ENCODE results near the gene ACVR1B. TPM values are rescaled to one million over a fixed set of nuclear protein-coding genes. Genes with fewer than 3 reads are reported as not detected.

ACVR1B gene
- total RNA-seq, 1 donor, result 17.1 TPM

DNA sequence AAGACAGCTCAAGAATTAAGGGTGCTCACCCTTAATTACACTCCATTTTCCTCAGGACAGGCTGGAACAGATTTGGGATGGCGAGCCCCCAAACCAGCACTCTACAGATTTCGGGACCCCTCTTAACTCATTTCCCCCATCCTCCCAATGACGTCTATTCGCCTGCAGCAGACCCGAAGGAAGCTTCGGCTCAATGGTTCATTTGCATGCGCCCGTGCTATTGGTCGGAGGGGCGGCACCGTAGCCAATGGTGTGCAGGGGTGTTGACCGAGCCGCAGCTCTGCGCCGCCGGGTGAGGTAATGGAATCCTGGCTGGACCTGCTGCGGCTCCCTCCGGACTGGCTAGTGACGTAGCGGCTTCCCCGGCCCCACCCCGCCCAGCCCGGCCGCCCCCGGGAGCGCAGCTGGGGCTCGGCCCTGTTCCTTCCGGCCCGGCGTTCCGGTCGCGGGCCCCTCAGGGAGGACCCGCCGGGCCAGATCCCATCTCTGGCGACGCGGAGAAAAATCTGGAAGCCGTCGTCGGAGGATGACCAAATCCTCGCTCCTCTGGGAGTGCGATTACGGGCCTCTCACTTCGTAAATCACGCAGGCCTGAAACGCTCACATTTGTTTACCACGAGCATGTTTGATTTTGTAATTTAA lies 81.4 kb downstream of the ACVR1B start:
- TF ChIP-seq, protein P1, sequence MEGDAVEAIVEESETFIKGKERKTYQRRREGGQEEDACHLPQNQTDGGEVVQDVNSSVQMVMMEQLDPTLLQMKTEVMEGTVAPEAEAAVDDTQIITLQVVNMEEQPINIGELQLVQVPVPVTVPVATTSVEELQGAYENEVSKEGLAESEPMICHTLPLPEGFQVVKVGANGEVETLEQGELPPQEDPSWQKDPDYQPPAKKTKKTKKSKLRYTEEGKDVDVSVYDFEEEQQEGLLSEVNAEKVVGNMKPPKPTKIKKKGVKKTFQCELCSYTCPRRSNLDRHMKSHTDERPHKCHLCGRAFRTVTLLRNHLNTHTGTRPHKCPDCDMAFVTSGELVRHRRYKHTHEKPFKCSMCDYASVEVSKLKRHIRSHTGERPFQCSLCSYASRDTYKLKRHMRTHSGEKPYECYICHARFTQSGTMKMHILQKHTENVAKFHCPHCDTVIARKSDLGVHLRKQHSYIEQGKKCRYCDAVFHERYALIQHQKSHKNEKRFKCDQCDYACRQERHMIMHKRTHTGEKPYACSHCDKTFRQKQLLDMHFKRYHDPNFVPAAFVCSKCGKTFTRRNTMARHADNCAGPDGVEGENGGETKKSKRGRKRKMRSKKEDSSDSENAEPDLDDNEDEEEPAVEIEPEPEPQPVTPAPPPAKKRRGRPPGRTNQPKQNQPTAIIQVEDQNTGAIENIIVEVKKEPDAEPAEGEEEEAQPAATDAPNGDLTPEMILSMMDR (IDR thresholded peaks at IDR 0.05; ENCODE audit: insufficient read depth, low read length), result no peak
- peak; percentile 97 for DNase-seq (ENCODE audit: low read depth)
- H3K4me3 ChIP-seq (ENCODE audit: low read depth, low read length), result peak overlapping the region; percentile 54

DNA sequence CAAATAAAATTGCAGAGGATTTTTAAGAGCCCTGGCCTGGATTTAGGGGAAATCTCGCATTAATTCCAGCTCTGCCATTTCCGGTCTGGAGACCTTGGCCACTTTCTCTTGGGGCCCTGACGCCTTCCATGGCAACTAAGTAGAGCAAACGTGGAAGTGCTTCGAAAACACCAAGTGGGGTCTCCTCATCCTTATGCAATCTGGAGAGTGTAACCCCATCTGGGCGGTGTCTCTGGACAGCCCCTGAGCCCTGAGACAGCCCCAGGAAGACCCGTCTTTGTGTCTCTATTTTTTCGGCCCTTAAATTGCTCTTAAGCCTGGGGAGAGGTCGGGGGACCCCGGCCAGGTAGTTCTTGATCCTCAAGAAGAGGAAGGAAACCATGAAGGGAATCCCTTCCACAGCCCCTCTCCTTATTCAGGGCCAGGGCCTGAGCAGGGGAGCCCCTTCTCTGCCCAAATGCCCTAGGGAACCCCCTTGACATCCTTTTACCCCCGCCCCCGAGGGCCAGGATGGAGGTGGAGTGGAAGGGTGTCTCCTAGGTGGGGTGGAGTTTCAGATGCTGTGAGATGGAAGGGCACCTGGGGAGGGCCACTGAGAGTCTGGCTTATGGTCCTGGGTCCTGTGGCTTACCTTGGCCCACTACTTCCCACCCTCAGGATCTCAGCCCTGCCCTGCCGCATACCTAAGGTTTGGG lies 82.1 kb downstream of the ACVR1B start:
- TF ChIP-seq, protein P1 (IDR thresholded peaks at IDR 0.05; ENCODE audit: insufficient read depth, low read length), result no peak
- DNase-seq (ENCODE audit: low read depth), result no peak
- peak overlapping the region; percentile 48 for H3K4me3 ChIP-seq (ENCODE audit: low read depth, low read length)

DNA sequence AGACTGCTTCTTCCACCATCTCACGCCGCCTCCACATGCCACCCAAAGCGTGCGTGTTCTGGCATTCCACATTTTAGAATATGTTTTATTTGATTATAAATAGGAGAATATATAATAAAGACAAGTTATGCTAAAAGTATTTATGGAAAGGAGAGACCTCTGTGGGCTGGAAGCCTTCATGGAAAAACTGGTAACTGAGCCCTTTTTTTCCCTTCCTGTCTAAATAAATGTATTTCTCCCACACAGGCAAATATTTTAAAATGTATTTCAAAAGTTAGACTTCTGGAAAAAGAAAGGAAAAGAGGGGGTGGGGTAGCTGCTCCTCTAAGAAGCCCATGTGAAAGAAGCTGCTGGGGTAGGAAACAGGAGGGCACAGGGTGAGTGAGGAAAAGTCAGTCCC lies 83.7 kb downstream of the ACVR1B start:
- H3K4me3 ChIP-seq (ENCODE audit: low read depth, low read length), result no peak overlapping the region
- TF ChIP-seq, protein P1 (IDR thresholded peaks at IDR 0.05; ENCODE audit: insufficient read depth, low read length), result no peak
- peak; percentile 32 for DNase-seq (ENCODE audit: low read depth)

DNA sequence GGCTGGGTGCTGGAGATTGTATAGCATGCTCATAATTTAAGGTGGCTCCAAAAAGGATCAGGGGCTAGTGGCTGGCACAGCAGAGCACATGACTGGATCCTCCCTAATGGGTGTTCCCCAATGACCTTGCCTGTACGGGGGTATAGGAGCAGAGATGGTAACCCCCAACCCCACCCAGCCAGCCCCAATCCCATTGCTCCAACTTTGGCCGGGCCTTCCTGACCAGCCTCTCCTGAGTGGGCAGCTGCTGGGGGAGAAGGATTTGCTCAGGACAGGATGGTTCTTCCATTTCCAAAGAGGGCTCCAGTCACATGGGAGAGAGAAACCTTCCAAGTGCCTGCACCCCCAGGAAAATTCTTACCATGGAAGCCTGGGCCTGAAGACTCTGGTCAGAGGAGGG lies 84.4 kb downstream of the ACVR1B start:
- TF ChIP-seq, protein P1 (IDR thresholded peaks at IDR 0.05; ENCODE audit: insufficient read depth, low read length), result no peak
- DNase-seq (ENCODE audit: low read depth), result no peak
- no peak overlapping the region for H3K4me3 ChIP-seq (ENCODE audit: low read depth, low read length)

DNA sequence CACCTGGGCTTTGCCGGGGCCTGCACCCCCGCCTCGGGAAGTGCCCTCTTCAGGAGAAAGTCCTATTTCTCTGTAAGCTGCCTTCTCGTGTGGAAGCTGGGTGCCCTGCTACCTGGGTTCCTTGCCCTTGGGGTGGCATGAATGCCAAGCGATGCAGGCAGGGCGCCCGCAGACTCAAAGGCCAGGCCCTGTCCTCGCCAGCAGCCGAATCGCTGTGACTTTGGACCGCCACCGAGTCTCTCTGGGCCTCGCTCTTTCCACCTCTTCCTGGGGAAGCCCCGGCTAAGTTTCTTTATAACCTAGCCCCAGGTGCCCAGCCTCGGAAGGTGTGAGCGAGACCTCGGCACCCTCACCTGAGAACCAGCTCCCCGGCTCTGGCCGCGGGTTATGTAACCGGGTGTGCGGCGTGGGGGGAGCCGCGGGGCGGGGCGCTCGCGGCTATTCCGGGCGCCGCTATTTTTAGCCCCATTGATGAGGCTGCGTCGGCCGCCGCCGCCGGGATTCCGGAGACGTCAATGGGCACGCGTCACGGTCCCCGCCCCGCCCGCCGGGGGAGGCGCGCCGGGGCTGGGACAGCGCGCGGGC lies 85.2 kb downstream of the ACVR1B start:
- peak; percentile 73 for DNase-seq (ENCODE audit: low read depth)
- TF ChIP-seq, protein P1 (IDR thresholded peaks at IDR 0.05; ENCODE audit: insufficient read depth, low read length), result no peak
- peak overlapping the region; percentile 35 for H3K4me3 ChIP-seq (ENCODE audit: low read depth, low read length)

DNA sequence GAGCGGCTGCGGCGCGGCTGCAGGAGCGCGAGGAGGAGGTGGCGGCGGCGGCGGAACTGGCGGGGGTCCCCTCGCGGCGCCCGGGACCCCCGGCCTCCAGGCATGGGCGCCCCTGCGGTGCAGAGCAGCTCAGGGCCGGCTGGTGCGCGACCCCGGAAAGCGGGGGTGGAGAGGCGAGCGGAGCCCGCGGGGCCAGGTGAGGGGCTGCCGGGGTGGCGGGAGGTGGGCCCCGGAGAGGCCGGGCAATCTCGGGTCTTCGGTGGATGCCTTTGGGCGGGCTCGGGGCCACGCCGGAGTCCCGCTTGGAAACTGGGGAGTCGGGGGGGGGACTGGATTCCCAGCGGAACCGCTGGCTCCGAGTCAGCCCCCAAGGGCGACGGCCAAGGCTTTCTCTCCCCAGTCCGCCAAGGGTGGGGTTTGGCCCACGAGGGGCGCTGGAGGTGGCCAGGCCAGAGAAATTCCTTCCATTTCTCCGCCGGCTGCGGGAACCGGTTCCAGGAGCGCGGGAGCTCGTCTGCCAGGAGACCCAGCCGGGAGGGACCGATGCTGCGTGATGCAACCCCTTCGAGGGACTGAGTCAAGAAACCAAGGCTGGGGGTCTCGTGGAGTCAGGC lies 85.9 kb downstream of the ACVR1B start:
- peak overlapping the region; percentile 75 for H3K4me3 ChIP-seq (ENCODE audit: low read depth, low read length)
- TF ChIP-seq, protein P1 (IDR thresholded peaks at IDR 0.05; ENCODE audit: insufficient read depth, low read length), result peak; percentile 17
- peak; percentile 83 for DNase-seq (ENCODE audit: low read depth)

All from fibroblast of the aortic adventitia (primary cell).